ENCODE measurements around the gene TJAP1. TPM values are rescaled to one million over a fixed set of nuclear protein-coding genes. Genes with fewer than 3 reads are reported as not detected.
"Not testable (repeated sequence)": the region's sequence is repeated elsewhere in the genome, so short reads cannot be mapped to it uniquely, and the experiment has no call there.

TJAP1 gene
- total RNA-seq, 3 donors from 2014 or later: 20.8 to 33.8 (median 26.3) TPM

DNA sequence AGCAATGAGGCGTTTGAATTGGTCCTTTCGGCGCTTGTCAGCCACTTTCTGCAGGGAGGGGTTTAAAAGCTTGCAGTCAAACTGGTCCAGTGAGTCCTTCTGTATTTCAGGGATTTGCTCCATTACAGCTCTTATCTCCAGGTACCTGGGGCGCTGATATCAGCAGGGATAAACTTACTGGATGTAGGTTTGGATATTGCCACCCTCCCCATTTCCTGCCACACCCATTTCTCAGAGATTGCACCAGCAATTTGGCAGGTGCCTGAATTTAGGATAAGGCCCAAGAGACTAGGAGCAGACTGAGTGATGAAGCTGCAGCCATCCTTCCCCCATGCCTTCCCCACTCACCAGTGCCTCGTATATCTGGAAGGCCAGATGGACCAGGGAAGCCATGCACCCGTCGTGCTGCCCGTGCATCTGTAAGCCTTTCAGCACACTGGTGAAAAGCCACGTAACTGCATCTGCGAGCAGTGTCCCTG, 47.2 kb downstream of the TJAP1 start:
- Histone ChIP-seq H3K4me3 (no peak overlapping the region), H3K4me1 (ENCODE audit: low read depth) (no peaks in the 10 kb centered on the region), H3K36me3 (ENCODE audit: low read depth) (peaks cover under 1% of the 10 kb centered on the region), H3K9me3 (no peaks in the 10 kb centered on the region)
- no peak for DNase-seq
- TF ChIP-seq, protein P1, sequence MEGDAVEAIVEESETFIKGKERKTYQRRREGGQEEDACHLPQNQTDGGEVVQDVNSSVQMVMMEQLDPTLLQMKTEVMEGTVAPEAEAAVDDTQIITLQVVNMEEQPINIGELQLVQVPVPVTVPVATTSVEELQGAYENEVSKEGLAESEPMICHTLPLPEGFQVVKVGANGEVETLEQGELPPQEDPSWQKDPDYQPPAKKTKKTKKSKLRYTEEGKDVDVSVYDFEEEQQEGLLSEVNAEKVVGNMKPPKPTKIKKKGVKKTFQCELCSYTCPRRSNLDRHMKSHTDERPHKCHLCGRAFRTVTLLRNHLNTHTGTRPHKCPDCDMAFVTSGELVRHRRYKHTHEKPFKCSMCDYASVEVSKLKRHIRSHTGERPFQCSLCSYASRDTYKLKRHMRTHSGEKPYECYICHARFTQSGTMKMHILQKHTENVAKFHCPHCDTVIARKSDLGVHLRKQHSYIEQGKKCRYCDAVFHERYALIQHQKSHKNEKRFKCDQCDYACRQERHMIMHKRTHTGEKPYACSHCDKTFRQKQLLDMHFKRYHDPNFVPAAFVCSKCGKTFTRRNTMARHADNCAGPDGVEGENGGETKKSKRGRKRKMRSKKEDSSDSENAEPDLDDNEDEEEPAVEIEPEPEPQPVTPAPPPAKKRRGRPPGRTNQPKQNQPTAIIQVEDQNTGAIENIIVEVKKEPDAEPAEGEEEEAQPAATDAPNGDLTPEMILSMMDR (IDR thresholded peaks at IDR 0.05): no peak
- ATAC-seq: peak; percentile 30
- intact Hi-C loops (cut with DNase I, micrococcal nuclease): no loop called here

DNA sequence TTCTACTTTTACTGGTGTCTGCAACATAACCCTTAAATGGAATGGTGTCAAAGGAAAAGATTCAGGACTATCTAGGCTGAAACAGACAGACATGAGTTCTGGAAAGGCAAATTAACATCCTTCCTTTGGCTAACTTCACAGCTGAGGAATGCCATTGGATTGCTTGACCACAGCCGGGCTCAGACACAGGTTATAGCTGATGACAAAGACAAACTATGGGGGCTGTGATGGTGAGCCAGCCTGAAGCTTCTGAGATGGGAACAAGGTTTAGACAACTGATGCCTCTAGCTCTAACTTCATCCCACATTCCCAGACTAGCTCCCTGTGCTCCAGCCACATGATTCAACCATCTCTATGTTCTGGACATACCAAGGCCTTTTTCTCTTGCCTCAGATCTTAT, 54.8 kb downstream of the TJAP1 start:
- Histone ChIP-seq H3K9me3 (no peaks in the 10 kb centered on the region), H3K4me3 (no peak overlapping the region), H3K36me3 (ENCODE audit: low read depth) (peaks cover 4% of the 10 kb centered on the region), H3K4me1 (ENCODE audit: low read depth) (no peaks in the 10 kb centered on the region)
- intact Hi-C loops (cut with DNase I, micrococcal nuclease): no loop called here
- ATAC-seq: no peak
- DNase-seq: no peak
- TF ChIP-seq, protein P1 (IDR thresholded peaks at IDR 0.05): no peak

DNA sequence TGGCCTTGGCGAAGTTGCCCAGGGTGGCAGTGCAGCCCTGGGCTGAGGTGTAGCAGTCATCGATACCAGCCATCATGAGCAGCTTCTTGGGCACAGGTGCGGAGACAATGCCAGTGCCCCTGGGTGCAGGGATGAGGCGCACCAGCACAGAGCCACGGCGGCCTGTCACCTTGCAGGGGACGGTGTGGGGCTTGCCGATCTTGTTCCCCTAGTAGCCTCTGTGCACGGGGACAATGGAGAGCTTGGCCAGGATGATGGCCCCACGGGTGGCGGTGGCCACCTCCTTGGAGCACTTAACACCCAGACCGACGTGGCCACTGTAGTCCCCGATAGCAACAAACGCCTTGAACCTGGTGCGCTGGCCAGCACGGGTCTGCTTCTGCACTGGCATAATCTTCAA, 61.6 kb downstream of the TJAP1 start:
- DNase-seq; intact Hi-C loops (cut with DNase I, micrococcal nuclease); H3K4me1 ChIP-seq (ENCODE audit: low read depth); ATAC-seq; H3K9me3 ChIP-seq; H3K36me3 ChIP-seq (ENCODE audit: low read depth); H3K4me3 ChIP-seq: not testable (repeated sequence)

DNA sequence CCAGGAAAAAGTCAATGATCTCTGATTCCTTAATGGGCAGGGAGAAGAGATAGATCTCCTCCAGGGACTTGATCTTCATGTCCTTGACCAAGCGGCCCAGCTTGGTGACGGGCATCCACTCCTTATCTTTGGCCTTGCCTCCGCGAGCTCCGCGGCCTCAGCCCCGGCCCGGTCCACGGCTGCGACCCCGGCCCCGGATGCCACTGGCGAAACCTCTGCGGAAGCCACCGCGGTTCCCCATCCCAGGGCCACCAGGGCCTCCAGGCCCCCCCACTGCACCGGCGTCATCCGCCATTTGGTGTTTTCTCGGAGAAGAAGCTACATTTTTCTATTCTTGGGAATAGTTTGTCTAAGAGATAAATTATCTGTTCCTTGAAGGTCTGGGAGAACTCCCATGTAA, 62.0 kb downstream of the TJAP1 start:
- ATAC-seq; H3K36me3 ChIP-seq (ENCODE audit: low read depth); intact Hi-C loops (cut with DNase I, micrococcal nuclease); DNase-seq; H3K4me3 ChIP-seq; H3K9me3 ChIP-seq; H3K4me1 ChIP-seq (ENCODE audit: low read depth): not testable (repeated sequence)

DNA sequence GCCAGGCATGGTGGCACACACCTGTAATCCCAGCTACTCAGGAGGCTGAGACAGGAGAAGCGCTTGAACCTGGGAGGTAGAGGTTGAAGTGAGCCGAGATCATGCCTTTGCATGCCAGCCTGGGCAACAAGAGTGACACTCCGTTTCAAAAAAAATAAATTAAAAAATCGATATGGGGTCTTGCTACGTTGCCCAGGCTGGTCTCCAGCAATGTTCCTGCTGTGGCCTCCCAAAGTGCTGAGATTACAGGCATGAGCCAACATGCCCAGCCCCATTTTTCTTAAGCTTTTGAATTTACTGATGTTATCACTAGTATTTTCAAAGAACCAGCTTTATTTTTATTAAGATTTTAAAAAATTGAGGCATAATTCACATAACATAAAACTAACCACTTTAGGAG, 63.1 kb downstream of the TJAP1 start:
- DNase-seq (no peak), ATAC-seq (no peak)
- H3K4me3 ChIP-seq: no peak overlapping the region
- no peaks in the 10 kb centered on the region for H3K4me1 ChIP-seq (ENCODE audit: low read depth)
- no peaks in the 10 kb centered on the region for H3K36me3 ChIP-seq (ENCODE audit: low read depth)
- TF ChIP-seq, protein P1 (IDR thresholded peaks at IDR 0.05): no peak
- no peaks in the 10 kb centered on the region for H3K9me3 ChIP-seq
- intact Hi-C loops (cut with DNase I, micrococcal nuclease): loop anchor here in 1 of 2 donors (10.0 kb wide), 1 partner anchor 64 kb away; no protein-coding TSS in a partner anchor

DNA sequence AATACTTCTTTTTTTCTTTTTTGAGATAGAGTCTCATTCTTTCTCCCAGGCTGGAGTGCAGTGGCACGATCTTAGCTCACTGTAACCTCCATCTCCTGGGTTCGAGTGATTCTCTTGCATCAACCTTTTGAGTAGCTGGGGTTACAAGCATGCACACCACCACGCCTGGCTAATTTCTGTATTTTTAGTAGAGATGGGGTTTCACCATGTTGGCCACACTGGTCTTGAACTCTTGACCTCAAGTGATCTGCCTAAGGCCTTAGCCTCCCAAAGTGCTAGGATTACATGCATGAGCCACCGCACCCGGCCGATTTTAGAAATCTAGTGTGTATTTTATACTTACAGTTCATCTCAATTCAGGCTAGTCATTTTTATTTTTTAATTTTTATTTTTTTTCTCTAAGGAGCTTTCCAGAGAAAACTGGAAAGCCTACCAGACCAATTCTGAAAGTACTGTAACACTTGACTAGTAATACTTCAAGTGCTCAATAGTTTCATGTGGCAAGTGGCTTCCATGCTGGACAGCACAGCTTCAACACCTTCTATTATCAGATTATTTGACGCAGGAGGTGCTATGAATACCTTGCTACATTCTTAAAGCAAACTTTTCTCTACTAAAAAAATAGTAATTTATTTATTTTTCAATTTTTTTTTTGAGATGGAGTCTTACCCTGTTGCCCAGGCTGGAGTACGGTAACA, 64.6 kb downstream of the TJAP1 start:
- H3K4me3 ChIP-seq: no peak overlapping the region
- DNase-seq: no peak
- no peaks in the 10 kb centered on the region for H3K9me3 ChIP-seq
- intact Hi-C loops (cut with DNase I, micrococcal nuclease): loop anchor here in 1 of 2 donors (10.0 kb wide), 1 partner anchor 63 kb away; no protein-coding TSS in a partner anchor
- no peaks in the 10 kb centered on the region for H3K4me1 ChIP-seq (ENCODE audit: low read depth)
- ATAC-seq: no peak
- TF ChIP-seq, protein P1 (IDR thresholded peaks at IDR 0.05): no peak
- peaks cover 5% of the 10 kb centered on the region for H3K36me3 ChIP-seq (ENCODE audit: low read depth)

Data from mucosa of descending colon (tissue), 3 donors.